Activated CD4-positive, alpha-beta T cell treated with anti-CD3 and anti-CD28 coated beads for 36 hours (primary cell): ENCODE results near the gene ISG20. TPM values are rescaled to one million over a fixed set of nuclear protein-coding genes. Genes with fewer than 3 reads are reported as not detected.

ENCODE experiments used
- ATAC-seq: fragments of 200-7000 bp; cut with Tn5 transposase; one replicate; pipeline ENCODE4 v1.10.0; 2021; ENCODE audit warnings: mild to moderate bottlenecking, moderate library complexity
- CTCF ChIA-PET: fragments of 350-600 bp; sonication (Branson Sonifier 250); formaldehyde crosslinking; loops from one replicate; lab custom pipeline; 2021; ENCODE audit warnings: antibody characterized with exemption; lab: Charles Lee
- POLR2A ChIA-PET: fragments of 350-600 bp; sonication (Branson Sonifier 250); formaldehyde crosslinking; loops from one replicate; lab custom pipeline; 2021; ENCODE audit warnings: antibody characterized with exemption, inconsistent platforms; lab: Charles Lee
- DNase-seq: peaks from one replicate; pipeline ENCODE4 v3.0.0-alpha.2; 2020
- H3K27ac Mint-ChIP-seq: one replicate; pipeline ENCODE4 v1.8.0; 2021; ENCODE audit warnings: mixed read lengths
- H3K27me3 Mint-ChIP-seq: one replicate; pipeline ENCODE4 v1.8.0; 2021; ENCODE audit warnings: mixed read lengths
- H3K36me3 Mint-ChIP-seq: one replicate; pipeline ENCODE4 v1.8.0; 2021; ENCODE audit warnings: low read depth, mixed read lengths
- H3K4me1 Mint-ChIP-seq: one replicate; pipeline ENCODE4 v1.8.0; 2021; ENCODE audit warnings: mixed read lengths
- H3K4me3 Mint-ChIP-seq: one replicate; pipeline ENCODE4 v1.8.0; 2021; ENCODE audit warnings: mild to moderate bottlenecking, moderate library complexity, mixed read lengths
- H3K9me3 Mint-ChIP-seq: one replicate; pipeline ENCODE4 v1.8.0; 2021; ENCODE audit warnings: low read depth, mixed read lengths
- intact Hi-C, 2 experiments: fragments of 100-400 bp; cut with DNase I in 1 of 2; cut with micrococcal nuclease in 1 of 2; formaldehyde crosslinking; loops; one replicate each; pipeline versions ENCODE4 v1.14.2 to v1.15.1; 2022 to 2024; cut with DNase I, micrococcal nuclease
- total RNA-seq, 2 experiments: library from RNA; stranded (reverse); gene quantifications; one replicate each; pipeline ENCODE4 v1.2.3, GENCODE V29; 2021

The ISG20 gene
- total RNA-seq, 2 experiments from 2014 or later: 107 to 120 TPM

GRCh38 chr15:88610701-88611231 is 28.1 kb upstream of the ISG20 start:
- DNase-seq (no peak), ATAC-seq (no peak)
- intact Hi-C loops: no loop called here
- POLR2A ChIA-PET: interaction anchor here (1.2 kb wide), 1 partner anchor 11 kb away, joined by 4 read pairs; no protein-coding TSS in a partner anchor
- Mint-ChIP-seq H3K27me3 (peaks cover 55% of the 10 kb centered on the region), H3K4me3 (no peak overlapping the region), H3K36me3 (no peaks in the 10 kb centered on the region), H3K9me3 (no peaks in the 10 kb centered on the region), H3K27ac (no peak overlapping the region), H3K4me1 (peaks cover 6% of the 10 kb centered on the region)
- CTCF ChIA-PET: no interaction called here

GRCh38 chr15:88612186-88612796 is 26.5 kb upstream of the ISG20 start:
- Mint-ChIP-seq H3K27me3 (peaks cover 40% of the 10 kb centered on the region), H3K9me3 (no peaks in the 10 kb centered on the region), H3K27ac (no peak overlapping the region), H3K36me3 (no peaks in the 10 kb centered on the region), H3K4me3 (no peak overlapping the region), H3K4me1 (peaks cover 2% of the 10 kb centered on the region)
- no peak for DNase-seq
- ChIA-PET CTCF (no interaction called here), POLR2A (no interaction called here)
- intact Hi-C loops: no loop called here
- ATAC-seq: no peak

GRCh38 chr15:88613074-88613944 is 25.5 kb upstream of the ISG20 start:
- intact Hi-C loops: no loop called here
- Mint-ChIP-seq H3K4me1 (peaks cover 2% of the 10 kb centered on the region), H3K36me3 (no peaks in the 10 kb centered on the region), H3K4me3 (no peak overlapping the region), H3K27ac (no peak overlapping the region), H3K9me3 (no peaks in the 10 kb centered on the region), H3K27me3 (peaks cover 32% of the 10 kb centered on the region)
- CTCF ChIA-PET: no interaction called here
- ATAC-seq: no peak
- POLR2A ChIA-PET: no interaction called here
- no peak for DNase-seq

- ChIA-PET POLR2A (interaction anchor here (0.6 to 0.7 kb wide), 2 partner anchors 21 to 229 kb away, joined by 3 to 6 read pairs; no protein-coding TSS in a partner anchor), CTCF (interaction anchor here (0.7 to 0.8 kb wide), 2 partner anchors 41 to 596 kb away, joined by 3 to 6 read pairs; no protein-coding TSS in a partner anchor)
- Mint-ChIP-seq H3K9me3 (no peaks in the 10 kb centered on the region), H3K27ac (no peak overlapping the region), H3K4me1 (peaks cover 2% of the 10 kb centered on the region), H3K4me3 (no peak overlapping the region), H3K27me3 (peaks cover 19% of the 10 kb centered on the region), H3K36me3 (no peaks in the 10 kb centered on the region)
- DNase-seq (no peak), ATAC-seq (peak; percentile 63)
- intact Hi-C loops: no loop called here
These were observed 23.3 kb upstream of the ISG20 start for GRCh38 chr15:88615303-88616107.

- no peak overlapping the region for H3K4me3 Mint-ChIP-seq
- intact Hi-C loops: no loop called here
- POLR2A ChIA-PET: interaction anchor here (0.6 kb wide), 1 partner anchor 20 kb away, joined by 3 read pairs; no protein-coding TSS in a partner anchor
These were observed 22.6 kb upstream of the ISG20 start for GRCh38 chr15:88616240-88616639.

GRCh38 chr15:88617031-88617722 is 21.6 kb upstream of the ISG20 start:
- Mint-ChIP-seq H3K4me1 (peaks cover 7% of the 10 kb centered on the region), H3K4me3 (no peak overlapping the region), H3K27ac (no peak overlapping the region), H3K36me3 (peaks cover 4% of the 10 kb centered on the region), H3K9me3 (no peaks in the 10 kb centered on the region), H3K27me3 (peaks cover 15% of the 10 kb centered on the region)
- ChIA-PET CTCF (interaction anchor here (0.5 kb wide), 1 partner anchor 718 kb away, joined by 4 read pairs; no protein-coding TSS in a partner anchor), POLR2A (no interaction called here)
- intact Hi-C loops: no loop called here
- DNase-seq (no peak), ATAC-seq (no peak)

More at GRCh38 chr15:88616240-88616639, 22.6 kb upstream of the ISG20 start:
- DNase-seq: no peak
- peaks cover 6% of the 10 kb centered on the region for H3K4me1 Mint-ChIP-seq
- ATAC-seq: no peak
- peaks cover 19% of the 10 kb centered on the region for H3K27me3 Mint-ChIP-seq
- no peaks in the 10 kb centered on the region for H3K36me3 Mint-ChIP-seq
- H3K9me3 Mint-ChIP-seq: no peaks in the 10 kb centered on the region
- CTCF ChIA-PET: no interaction called here
- no peak overlapping the region for H3K27ac Mint-ChIP-seq

GRCh38 chr15:88617790-88618189 is 21.0 kb upstream of the ISG20 start:
- Mint-ChIP-seq H3K27ac (no peak overlapping the region), H3K9me3 (no peaks in the 10 kb centered on the region), H3K27me3 (peaks cover 15% of the 10 kb centered on the region), H3K4me3 (no peak overlapping the region), H3K36me3 (peaks cover 10% of the 10 kb centered on the region), H3K4me1 (peaks cover 12% of the 10 kb centered on the region)
- POLR2A ChIA-PET: interaction anchor here (0.7 kb wide), 1 partner anchor 221 kb away, joined by 6 read pairs; no protein-coding TSS in a partner anchor
- intact Hi-C loops: no loop called here
- DNase-seq: no peak
- ATAC-seq: no peak
- CTCF ChIA-PET: interaction anchor here (0.6 kb wide), 1 partner anchor 157 kb away, joined by 3 read pairs; no protein-coding TSS in a partner anchor

GRCh38 chr15:88618686-88619085 is 20.1 kb upstream of the ISG20 start:
- Mint-ChIP-seq H3K9me3 (no peaks in the 10 kb centered on the region), H3K4me3 (no peak overlapping the region), H3K4me1 (peaks cover 21% of the 10 kb centered on the region), H3K27ac (no peak overlapping the region), H3K27me3 (peaks cover 9% of the 10 kb centered on the region), H3K36me3 (peaks cover 16% of the 10 kb centered on the region)
- intact Hi-C loops: no loop called here
- POLR2A ChIA-PET: interaction anchor here (0.7 kb wide), 1 partner anchor 220 kb away, joined by 6 read pairs; no protein-coding TSS in a partner anchor
- DNase-seq (no peak), ATAC-seq (no peak)
- CTCF ChIA-PET: interaction anchor here (0.6 kb wide), 1 partner anchor 133 kb away, joined by 4 read pairs; no protein-coding TSS in a partner anchor

GRCh38 chr15:88619796-88620195 is 19.0 kb upstream of the ISG20 start:
- Mint-ChIP-seq H3K4me3 (no peak overlapping the region), H3K27me3 (peaks cover 5% of the 10 kb centered on the region), H3K9me3 (no peaks in the 10 kb centered on the region), H3K4me1 (peaks cover 31% of the 10 kb centered on the region), H3K36me3 (peaks cover 26% of the 10 kb centered on the region), H3K27ac (peak overlapping the region; percentile 4)
- intact Hi-C loops: loop anchor here in 1 of 2 experiments (5.0 kb wide), 4 partner anchors 398 to 1273 kb away; partner anchors contain the start of genes AP3S2, FANCI and POLG
- ChIA-PET CTCF (no interaction called here), POLR2A (no interaction called here)
- ATAC-seq: no peak
- no peak for DNase-seq
